SK-N-SH (cell line): ENCODE data around the gene SPOCK3. TPM values are rescaled to one million over a fixed set of nuclear protein-coding genes. Genes with fewer than 3 reads are reported as not detected.

ENCODE experiments used
- CTCF ChIA-PET: fragments of 300-600, 350-600 bp; formaldehyde crosslinking; extraction: SDS; loops from one replicate; lab custom pipeline; 2021; lab: Yijun Ruan, JAX
- POLR2A ChIA-PET: fragments of 350-600 bp; sonication (Branson Sonifier 250); formaldehyde crosslinking; extraction: SDS; loops from one replicate; lab custom pipeline; 2020; ENCODE audit warnings: antibody characterized with exemption, inconsistent platforms; lab: Yijun Ruan, JAX
- DNase-seq: peaks from one replicate; pipeline ENCODE4 v3.0.0; 2012
- H2AFZ ChIP-seq: fragments of 200-600 bp; sonication (generic); 2 replicates; pipeline ENCODE4 v1.8.1; 2016; ENCODE audit warnings: antibody characterized with exemption, mild to moderate bottlenecking, low read depth
- H3F3A ChIP-seq: fragments of 200-600 bp; sonication (generic); replicated peaks from 2 replicates; pipeline ENCODE3; 2016; ENCODE audit warnings: antibody characterized with exemption, mild to moderate bottlenecking; ENCODE audit not compliant: insufficient read depth
- H3K27ac ChIP-seq, 2 experiments: fragments of 200-500 bp in 1 of 2; fragments of 200-600 bp in 1 of 2; sonication (Bioruptor generic) in 1 of 2; sonication (generic), shearing (Covaris generic) in 1 of 2; 2 replicates each; pipeline versions ENCODE4 v1.5.1 to v1.6.1; 2014 to 2016; ENCODE audit warnings: low read depth in 2 of 2, inconsistent platforms in 1 of 2, low read length in 1 of 2, mild to moderate bottlenecking in 1 of 2, mixed read lengths in 1 of 2
- H3K27me3 ChIP-seq: fragments of 200-600 bp; sonication (generic), shearing (Covaris generic); 2 replicates; pipeline ENCODE4 v1.6.1; 2016; ENCODE audit warnings: mixed run types; ENCODE audit not compliant: insufficient read depth
- H3K36me3 ChIP-seq, 2 experiments: fragments of 200-500 bp in 1 of 2; fragments of 200-600 bp in 1 of 2; sonication (Bioruptor generic) in 1 of 2; sonication (generic) in 1 of 2; replicated peaks in 1 of 2; 2 replicates each; pipeline versions ENCODE3 to v1.5.1; 2014 to 2016; ENCODE audit warnings: low read length in 1 of 2, mild to moderate bottlenecking in 1 of 2; ENCODE audit not compliant: insufficient read depth in 2 of 2, control insufficient read depth in 1 of 2
- H3K4me1 ChIP-seq, 2 experiments: fragments of 200-500 bp in 1 of 2; fragments of 200-600 bp in 1 of 2; sonication (Bioruptor generic) in 1 of 2; sonication (generic), shearing (Covaris generic) in 1 of 2; 2 replicates each; pipeline versions ENCODE4 v1.5.1 to v1.6.1; 2014 to 2016; ENCODE audit warnings: low read depth in 1 of 2, low read length in 1 of 2, mixed run types in 1 of 2; ENCODE audit not compliant: insufficient read depth in 2 of 2, control insufficient read depth in 1 of 2
- H3K4me2 ChIP-seq: fragments of 200-600 bp; sonication (generic), shearing (Covaris generic); 2 replicates; pipeline ENCODE4 v1.6.1; 2017; ENCODE audit warnings: mixed run types
- H3K4me3 ChIP-seq, 2 experiments: fragments of 200-500 bp in 1 of 2; fragments of 200-600 bp in 1 of 2; sonication (Bioruptor generic) in 1 of 2; sonication (generic), shearing (Covaris generic) in 1 of 2; 2 replicates each; pipeline versions ENCODE4 v1.5.1 to v1.8.1; 2014 to 2016; ENCODE audit warnings: low read depth in 2 of 2, inconsistent platforms in 1 of 2, low read length in 1 of 2, mild to moderate bottlenecking in 1 of 2, mixed read lengths in 1 of 2, moderate library complexity in 1 of 2
- H3K79me2 ChIP-seq: fragments of 200-600 bp; sonication (generic); 2 replicates; pipeline ENCODE4 v1.8.1; 2017; ENCODE audit warnings: mild to moderate bottlenecking; ENCODE audit not compliant: insufficient read depth
- H3K9ac ChIP-seq: fragments of 200-600 bp; sonication (generic); 2 replicates; pipeline ENCODE4 v1.6.1; 2017; ENCODE audit warnings: mixed run types
- H3K9me2 ChIP-seq: fragments of 200-600 bp; sonication (generic); 2 replicates; pipeline ENCODE4 v1.6.1; 2017; ENCODE audit warnings: mixed run types
- H3K9me3 ChIP-seq: fragments of 200-600 bp; sonication (generic); 2 replicates; pipeline ENCODE4 v1.6.1; 2017; ENCODE audit warnings: mixed run types, mild to moderate bottlenecking, moderate library complexity
- H4K20me1 ChIP-seq: fragments of 200-600 bp; sonication (generic); 2 replicates; pipeline ENCODE4 v1.6.1; 2017; ENCODE audit warnings: mild to moderate bottlenecking, mixed run types; ENCODE audit not compliant: insufficient read depth
- CTCF ChIP-seq: fragments of 200-600 bp; sonication (generic); IDR thresholded peaks from 2 replicates; pipeline ENCODE4 v1.6.1; 2017; ENCODE audit warnings: antibody characterized with exemption, mild to moderate bottlenecking, moderate library complexity
- EP300 ChIP-seq, 2 experiments: IDR thresholded peaks; 2 replicates each; pipeline versions ENCODE4 v1.4.0 to v1.6.1; 2012; ENCODE audit warnings: borderline replicate concordance in 1 of 2, low read depth in 1 of 2, low read length in 1 of 2
- FOXM1 ChIP-seq: IDR thresholded peaks from 2 replicates; pipeline ENCODE4 v1.4.0; 2012; ENCODE audit warnings: low read depth, mild to moderate bottlenecking
- GABPA ChIP-seq: IDR thresholded peaks from 2 replicates; pipeline ENCODE4 v1.4.0; 2012; ENCODE audit warnings: low read depth, mild to moderate bottlenecking
- GATA2 ChIP-seq: sonication (generic); formaldehyde crosslinking; IDR thresholded peaks from 2 replicates; pipeline ENCODE4 v1.5.0; 2020; ENCODE audit warnings: mild to moderate bottlenecking, missing genetic modification reagents
- IRF3 ChIP-seq: fragments of 150-350 bp; IDR thresholded peaks from 2 replicates; pipeline ENCODE4 v1.6.1; 2016; ENCODE audit warnings: mild to moderate bottlenecking, low read depth, low read length
- JUND ChIP-seq: IDR thresholded peaks from 2 replicates; pipeline ENCODE4 v1.4.0; 2012
- MAX ChIP-seq: IDR thresholded peaks from 2 replicates; pipeline ENCODE4 v1.4.0; 2012; ENCODE audit warnings: low read depth
- MEF2A ChIP-seq: IDR thresholded peaks from 2 replicates; pipeline ENCODE4 v1.4.0; 2012; ENCODE audit warnings: low read depth, borderline replicate concordance
- MXI1 ChIP-seq: IDR thresholded peaks from 2 replicates; pipeline ENCODE4 v1.6.1; 2012; ENCODE audit warnings: mild to moderate bottlenecking, low read depth, low read length, improper control_type of control experiment
- NFIC ChIP-seq: IDR thresholded peaks from 2 replicates; pipeline ENCODE4 v1.4.0; 2012; ENCODE audit warnings: borderline replicate concordance
- NRF1 ChIP-seq: IDR thresholded peaks from 2 replicates; pipeline ENCODE4 v1.6.1; 2012; ENCODE audit warnings: low read depth, mild to moderate bottlenecking, low read length
- RAD21 ChIP-seq: IDR thresholded peaks from 2 replicates; pipeline ENCODE4 v1.6.1; 2012; ENCODE audit warnings: mild to moderate bottlenecking, low read length
- RFX5 ChIP-seq: IDR thresholded peaks from 2 replicates; pipeline ENCODE4 v1.6.1; 2012; ENCODE audit warnings: mild to moderate bottlenecking, improper control_type of control experiment, low read length
- TAF1 ChIP-seq: IDR thresholded peaks from 2 replicates; pipeline ENCODE4 v1.6.1; 2012; ENCODE audit warnings: low read depth, mild to moderate bottlenecking, low read length, moderate library complexity, borderline replicate concordance
- USF2 ChIP-seq: fragments of 150-350 bp; IDR thresholded peaks from 2 replicates; pipeline ENCODE4 v1.6.1; 2017; ENCODE audit warnings: antibody characterized with exemption, low read length, low read depth, borderline replicate concordance
- YY1 ChIP-seq: IDR thresholded peaks from 2 replicates; pipeline ENCODE4 v1.4.0; 2012; ENCODE audit warnings: low read depth, mild to moderate bottlenecking
- WGBS: methylation state at CpG from one replicate; pipeline ENCODE4 v1.1.6; 2017; ENCODE audit warnings: low lambda C conversion rate; 5-methylcytosine and 5-hydroxymethylcytosine counted together
- polyA plus RNA-seq, 3 experiments: library from polyadenylated mRNA; depleted of rRNA; stranded (reverse); fragments of >200 nt; gene quantifications; 2 replicates each; pipeline ENCODE4 v1.2.3, GENCODE V29; 2012

Gene SPOCK3
- polyA plus RNA-seq, 1 of the 3 experiments (the other 2 are of a cell fraction) = not detected

- TF ChIP-seq FOXM1 = no peak
- TF ChIP-seq YY1 = no peak
- no peak for TF ChIP-seq GABPA
- TF ChIP-seq RAD21 = no peak
These were observed 199.3 kb downstream of the SPOCK3 start (continued) for GRCh38 chr4:167034983-167035382.

- ChIA-PET POLR2A (no interaction called here), CTCF (interaction anchor here (0.9 to 1.0 kb wide), 2 partner anchors 11 to 29 kb away, joined by 3 to 7 read pairs; no protein-coding TSS in a partner anchor)
- Histone ChIP-seq H3K4me3 (no peak overlapping the region), H3K27ac (no peak overlapping the region), H3K9me3 (no peaks in the 10 kb centered on the region; the same call in 1 of the 2 replicates), H2AFZ (no peak overlapping the region), H3K36me3 (no peaks in the 10 kb centered on the region), H3K4me1 (no peaks in the 10 kb centered on the region), H3F3A (no peaks in the 10 kb centered on the region), H3K79me2 (no peaks in the 10 kb centered on the region), H3K9ac (no peak overlapping the region), H3K9me2 (no peaks in the 10 kb centered on the region), H3K27me3 (no peaks in the 10 kb centered on the region), H3K4me2 (no peak overlapping the region), H4K20me1 (no peaks in the 10 kb centered on the region)
- TF ChIP-seq GATA2 (no peak), MEF2A (no peak), MXI1 (no peak), NFIC (no peak), MAX (no peak), YY1 (no peak), TAF1 (no peak), NRF1 (no peak), EP300 (IDR thresholded peaks at IDR 0.05; ENCODE audit: borderline replicate concordance in 1 of 2, low read depth in 1 of 2, low read length in 1 of 2) (no peak), CTCF (no peak), GABPA (no peak), JUND (no peak), RFX5 (no peak), IRF3 (no peak), USF2 (no peak)
- no peak for DNase-seq
- WGBS = 11% methylated on average over 3 of the region's 3 CpGs
These were observed 201.4 kb downstream of the SPOCK3 start for GRCh38 chr4:167032871-167033270.
